Measurements from ENCODE around the gene KIAA1191. TPM values are rescaled to one million over a fixed set of nuclear protein-coding genes. Genes with fewer than 3 reads are reported as not detected.

KIAA1191 gene
- total and polyA plus RNA-seq, 9 of the 15 experiments (the other 6 are each of a cell fraction or from before 2014, with no cell fraction given), result 31.0 to 80.2 (median 45.7) TPM

- TF ChIP-seq ELK3 (CRISPR knock-in tag; IDR thresholded peaks at IDR 0.05) (no peak), DNMT1 (IDR thresholded peaks at IDR 0.05) (no peak), HMBOX1 (IDR thresholded peaks at IDR 0.05) (no peak)
These were observed 30.4 kb upstream of the KIAA1191 start (continued) for GRCh38 chr5:176391999-176392398.

- WGBS (ENCODE audit: insufficient coverage, low coverage, missing lambda C conversion rate), result 80% methylated on average over 4 of the region's 4 CpGs
- Histone ChIP-seq H3K79me2 (ENCODE audit: control insufficient read depth, insufficient read depth, low read length) (peaks cover 41% of the 10 kb centered on the region), H3K4me1 (replicated peaks in 1 of 2; ENCODE audit: control insufficient read depth in 2 of 2, insufficient read depth in 2 of 2, low read length in 2 of 2) (peaks cover 10 to 22% of the 10 kb centered on the region in 2 experiments; a peak in 4 of 5 replicates), H4K20me1 (replicated peaks; ENCODE audit: control insufficient read depth, insufficient read depth, low read length) (no peaks in the 10 kb centered on the region; the same call in 1 of the 2 replicates), H2AFZ (ENCODE audit: low read depth, low read length) (no peak overlapping the region), H3K27ac (ENCODE audit: extremely low read depth, low read depth, low read length) (no peak overlapping the region), H3K9ac (ENCODE audit: insufficient read depth in 1 of 2, low read depth in 2 of 2, low read length in 2 of 2) (no peak overlapping the region), H3K9me1 (ENCODE audit: control insufficient read depth, insufficient read depth, low read length) (peaks cover 1% of the 10 kb centered on the region), H3K27me3 (ENCODE audit: control insufficient read depth in 2 of 2, insufficient read depth in 2 of 2, low read length in 2 of 2) (no peaks in the 10 kb centered on the region), H3K9me3 (replicated peaks; ENCODE audit: control insufficient read depth, insufficient read depth, low read depth, low read length) (no peaks in the 10 kb centered on the region), H3K36me3 (ENCODE audit: control insufficient read depth, insufficient read depth, low read length) (peaks cover 67% of the 10 kb centered on the region), H3K4me3 (no peak overlapping the region), H3K4me2 (ENCODE audit: insufficient read depth, low read length) (no peak overlapping the region)
- in situ Hi-C loops (cut with MboI) (no loop called here), intact Hi-C loops (cut with micrococcal nuclease) (no loop called here)
- BruUV-seq (replicated peaks), result no TSS peak
- FAIRE-seq, result no peak
- POLR2A ChIA-PET, result interaction anchor here (0.6 to 1.2 kb wide), 2 partner anchors 144 to 158 kb away, joined by 3 to 4 read pairs; no protein-coding TSS in a partner anchor
- CTCF ChIA-PET (ENCODE audit: low intra/inter-chr PET ratio), result no interaction called here
- no peak for DNase-seq (ENCODE audit: extremely low read depth in 1 of 4, low spot score in 3 of 4)
- no peak for ATAC-seq
- TF ChIP-seq AFF1 (IDR thresholded peaks at IDR 0.05; ENCODE audit: low read depth in 1 of 2, partially characterized antibody in 2 of 2), result no peak
- no peak for TF ChIP-seq RNF2 (IDR thresholded peaks at IDR 0.05)
- TF ChIP-seq PHB (CRISPR knock-in tag; IDR thresholded peaks at IDR 0.05), result no peak
- TF ChIP-seq ILK (tag; IDR thresholded peaks at IDR 0.05; ENCODE audit: borderline replicate concordance, low read depth), result no peak
- TF ChIP-seq ZNF668 (CRISPR knock-in tag; IDR thresholded peaks at IDR 0.05), result no peak
- TF ChIP-seq ARID1B (IDR thresholded peaks at IDR 0.05), result no peak
- TF ChIP-seq THAP7 (CRISPR knock-in tag; IDR thresholded peaks at IDR 0.05), result no peak
- no peak for TF ChIP-seq GATAD2A (IDR thresholded peaks at IDR 0.05)
- TF ChIP-seq ZNF583 (CRISPR knock-in tag; IDR thresholded peaks at IDR 0.05), result no peak
- no peak for TF ChIP-seq MTA2 (IDR thresholded peaks at IDR 0.05; ENCODE audit: low read depth)
- TF ChIP-seq BMI1 (IDR thresholded peaks at IDR 0.05; ENCODE audit: low read length), result no peak
- no peak for TF ChIP-seq ZNF77 (CRISPR knock-in tag; IDR thresholded peaks at IDR 0.05)
- TF ChIP-seq ZNF707 (CRISPR knock-in tag; conservative IDR thresholded peaks at IDR 0.05), result no peak
- TF ChIP-seq TOE1 (IDR thresholded peaks at IDR 0.05; ENCODE audit: borderline replicate concordance), result no peak
- TF ChIP-seq TOE1 (CRISPR knock-in tag; IDR thresholded peaks at IDR 0.05; ENCODE audit: borderline replicate concordance, low read depth), result no peak
These were observed 29.9 kb upstream of the KIAA1191 start for GRCh38 chr5:176391479-176391878.
